GM23248 (cell line): ENCODE results near the gene CPED1.

ENCODE experiments used
- EZH2 ChIP-seq: fragments of 200-600 bp; sonication (generic); IDR thresholded peaks from 2 replicates; pipeline ENCODE4 v1.6.1; 2018; ENCODE audit warnings: antibody characterized with exemption, mild to moderate bottlenecking; ENCODE audit not compliant: insufficient read depth, poor library complexity, severe bottlenecking
- EZH2phosphoT487 ChIP-seq: fragments of 200-600 bp; sonication (generic); IDR thresholded peaks from 2 replicates; pipeline ENCODE4 v1.6.1; 2018; ENCODE audit warnings: antibody characterized with exemption, moderate library complexity, mild to moderate bottlenecking, low read depth; ENCODE audit not compliant: insufficient read depth

GRCh38 chr7:120949393-120949911 is 39.1 kb upstream of the CPED1 start:
- no peak for TF ChIP-seq EZH2
- no peak for TF ChIP-seq EZH2phosphoT487
